Panc1 (cell line): ENCODE measurements around the gene TMEM108. TPM values are rescaled to one million over a fixed set of nuclear protein-coding genes. Genes with fewer than 3 reads are reported as not detected.

Source experiments
- ATAC-seq: fragments of 200-7000 bp; cut with Tn5 transposase; 2 replicates; pipeline ENCODE4 v1.9.1; 2020; ENCODE audit warnings: mild to moderate bottlenecking, moderate library complexity
- BruUV-seq: library from RNA; stranded (reverse); fragments of 400-500 nt; replicated peaks from 2 replicates; lab custom pipeline; 2021; lab: Mats Ljungman, UMichigan
- CTCF ChIA-PET: fragments of 300-600 bp; sonication (Branson Sonifier 250); formaldehyde crosslinking; loops from one replicate; lab custom pipeline; 2022; ENCODE audit warnings: antibody characterized with exemption; lab: Charles Lee
- POLR2A ChIA-PET: fragments of 300-600 bp; sonication (Branson Sonifier 250); formaldehyde crosslinking; loops from one replicate; lab custom pipeline; 2022; ENCODE audit warnings: antibody characterized with exemption; lab: Charles Lee
- DNase-seq: peaks from one replicate; pipeline ENCODE4 v3.0.0-alpha.2; 2010; ENCODE audit warnings: low read depth, low spot score
- H3K27ac ChIP-seq: 2 replicates; pipeline ENCODE4 v1.5.1; 2011; ENCODE audit warnings: mild to moderate bottlenecking, low read length, inconsistent platforms
- H3K27me3 ChIP-seq: fragments of 200-500 bp; sonication (Bioruptor generic); 2 replicates; pipeline ENCODE4 v1.6.0; 2014; ENCODE audit warnings: low read length, inconsistent platforms; ENCODE audit not compliant: control insufficient read depth, insufficient read depth
- H3K36me3 ChIP-seq: fragments of 200-500 bp; sonication (Bioruptor generic); 2 replicates; pipeline ENCODE4 v1.5.1; 2014; ENCODE audit warnings: inconsistent platforms, mild to moderate bottlenecking, low read length, moderate library complexity; ENCODE audit not compliant: control insufficient read depth, insufficient read depth
- H3K4me1 ChIP-seq: 2 replicates; pipeline ENCODE4 v1.5.1; 2011; ENCODE audit warnings: inconsistent platforms, mild to moderate bottlenecking, low read length, moderate library complexity; ENCODE audit not compliant: control insufficient read depth, insufficient read depth
- H3K4me3 ChIP-seq, 2 experiments: 2 replicates each; pipeline ENCODE4 v1.5.1; 2011 to 2012; ENCODE audit warnings: low read depth in 2 of 2, low read length in 2 of 2, mild to moderate bottlenecking in 2 of 2, inconsistent platforms in 1 of 2, moderate library complexity in 1 of 2
- H3K9me3 ChIP-seq: fragments of 200-500 bp; sonication (Bioruptor generic); 2 replicates; pipeline ENCODE4 v1.5.1; 2014; ENCODE audit warnings: low read depth, mild to moderate bottlenecking, inconsistent platforms, low read length, moderate library complexity; ENCODE audit not compliant: control insufficient read depth, insufficient read depth
- CTCF ChIP-seq: fragments of 450-650 bp; IDR thresholded peaks from 2 replicates; pipeline ENCODE4 v1.5.1; 2017; ENCODE audit warnings: mild to moderate bottlenecking
- POLR2AphosphoS5 ChIP-seq: IDR thresholded peaks from 2 replicates; pipeline ENCODE4 v1.6.1; 2012; ENCODE audit warnings: mild to moderate bottlenecking, low read depth, low read length, moderate library complexity
- REST ChIP-seq, 2 experiments: IDR thresholded peaks; 2 replicates each; pipeline ENCODE4 v1.6.1; 2011 to 2012; ENCODE audit warnings: low read depth in 2 of 2, control low read depth in 1 of 2, low read length in 1 of 2, mild to moderate bottlenecking in 1 of 2, moderate library complexity in 1 of 2; ENCODE audit not compliant: insufficient read depth in 1 of 2
- SIN3A ChIP-seq: IDR thresholded peaks from 2 replicates; pipeline ENCODE4 v1.6.1; 2012; ENCODE audit warnings: low read depth, mild to moderate bottlenecking, low read length, moderate library complexity, borderline replicate concordance; ENCODE audit not compliant: insufficient read depth
- TCF7L2 ChIP-seq: IDR thresholded peaks from 2 replicates; pipeline ENCODE4 v1.6.1; 2011; ENCODE audit warnings: mild to moderate bottlenecking, low read depth, low read length, inconsistent platforms
- in situ Hi-C: cut with HindIII; loops from 2 replicates; pipeline ENCODE4 v1.10.0; 2016; ENCODE audit warnings: low sequenced_read_pairs, low pct_unique_long_range_greater_than_20kb
- intact Hi-C: fragments of 100-400 bp; cut with micrococcal nuclease; formaldehyde crosslinking; loops from one replicate; pipeline ENCODE4 v1.10.0; 2022; ENCODE audit not compliant: unreplicated experiment
- total RNA-seq: library from RNA; stranded (reverse); gene quantifications from one replicate; pipeline ENCODE4 v1.2.1, GENCODE V29; 2021; ENCODE audit not compliant: unreplicated experiment

TMEM108 gene
- total RNA-seq, 1 experiment from 2014 or later: 0.41 TPM

DNA sequence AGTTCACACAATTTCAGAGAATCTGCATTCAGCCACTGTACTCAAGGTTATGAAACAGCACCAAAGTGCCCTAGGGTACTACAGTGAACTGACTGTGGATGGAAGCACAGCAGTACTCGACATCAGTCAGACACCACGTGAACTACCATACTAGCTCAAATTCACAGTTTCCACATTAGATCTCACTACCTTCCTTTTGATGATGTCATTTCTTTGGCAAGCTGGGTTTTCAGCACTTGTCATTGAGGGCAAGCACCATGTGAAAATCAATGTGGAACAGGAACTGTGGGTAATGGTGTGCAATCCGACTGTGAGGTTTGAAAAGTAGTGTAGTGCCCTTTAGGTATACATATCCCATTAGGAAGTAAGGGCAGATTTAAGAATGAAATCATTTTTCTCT lies 251.1 kb downstream of the TMEM108 start:
- ATAC-seq (no peak), DNase-seq (no peak)
- Histone ChIP-seq H3K27ac (no peak overlapping the region), H3K4me1 (no peaks in the 10 kb centered on the region), H3K27me3 (no peaks in the 10 kb centered on the region; the same call in 1 of the 2 replicates), H3K9me3 (no peaks in the 10 kb centered on the region), H3K36me3 (no peaks in the 10 kb centered on the region), H3K4me3 (no peak overlapping the region)
- TF ChIP-seq POLR2AphosphoS5 (no peak), REST (IDR thresholded peaks at IDR 0.05; ENCODE audit: insufficient read depth in 1 of 2, low read depth in 2 of 2, low read length in 1 of 2) (no peak), TCF7L2 (no peak), SIN3A (no peak), CTCF (no peak)
- intact Hi-C loops: no loop called here
- BruUV-seq: no TSS peak
- ChIA-PET POLR2A (no interaction called here), CTCF (no interaction called here)
- in situ Hi-C loops: no loop called here

- H3K4me3 ChIP-seq: no peak overlapping the region
- ChIA-PET CTCF (no interaction called here), POLR2A (no interaction called here)
- in situ Hi-C loops (no loop called here), intact Hi-C loops (no loop called here)
- H3K27me3 ChIP-seq: no peaks in the 10 kb centered on the region; the same call in 1 of the 2 replicates
- no peaks in the 10 kb centered on the region for H3K36me3 ChIP-seq
- no peak overlapping the region for H3K27ac ChIP-seq
- H3K9me3 ChIP-seq: no peaks in the 10 kb centered on the region
- ATAC-seq: no peak
- DNase-seq: no peak
- peaks cover 3% of the 10 kb centered on the region; the same call in 1 of the 2 replicates for H3K4me1 ChIP-seq
- no peak for TF ChIP-seq TCF7L2
- TF ChIP-seq REST (IDR thresholded peaks at IDR 0.05; ENCODE audit: insufficient read depth in 1 of 2, low read depth in 2 of 2, low read length in 1 of 2): no peak
- no TSS peak for BruUV-seq
Observed at GRCh38 chr3:133292296-133292695, 254.1 kb downstream of the TMEM108 start.
